Jurkat, Clone E6-1 (cell line): ENCODE measurements around the gene MAP4K1.
"Not testable (repeated sequence)": the region's sequence is repeated elsewhere in the genome, so short reads cannot be mapped to it uniquely, and the experiment has no call there.

Source experiments
- DNase-seq: peaks from one replicate; pipeline ENCODE4 v3.0.0-alpha.2; 2011; ENCODE audit warnings: low read depth, low spot score
- H3K4me3 ChIP-seq: 2 replicates; pipeline ENCODE4 v1.5.1; 2011; ENCODE audit warnings: mild to moderate bottlenecking, low read length, control low read depth, moderate library complexity

MAP4K1 gene

DNA sequence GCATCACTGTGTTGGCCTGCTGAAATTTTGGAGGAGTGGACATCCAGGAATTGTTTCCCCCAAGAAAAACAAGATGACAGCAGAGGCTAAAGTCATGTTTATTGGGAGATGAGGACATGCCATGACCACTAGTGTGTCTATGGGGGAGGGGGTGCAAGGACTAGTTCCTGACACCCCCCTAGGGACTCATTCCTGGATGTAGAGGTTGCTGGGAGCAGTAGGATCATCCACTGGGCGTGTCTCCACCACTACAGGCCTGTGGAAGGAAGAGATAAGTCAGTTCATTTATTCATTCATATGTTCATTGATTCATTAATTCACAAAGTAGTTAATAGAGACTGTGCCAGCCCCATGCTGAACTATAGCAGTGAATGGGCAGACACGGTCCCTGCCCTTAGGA is 30.2 kb downstream of the MAP4K1 start:
- DNase-seq = no peak
- no peak overlapping the region for H3K4me3 ChIP-seq

DNA sequence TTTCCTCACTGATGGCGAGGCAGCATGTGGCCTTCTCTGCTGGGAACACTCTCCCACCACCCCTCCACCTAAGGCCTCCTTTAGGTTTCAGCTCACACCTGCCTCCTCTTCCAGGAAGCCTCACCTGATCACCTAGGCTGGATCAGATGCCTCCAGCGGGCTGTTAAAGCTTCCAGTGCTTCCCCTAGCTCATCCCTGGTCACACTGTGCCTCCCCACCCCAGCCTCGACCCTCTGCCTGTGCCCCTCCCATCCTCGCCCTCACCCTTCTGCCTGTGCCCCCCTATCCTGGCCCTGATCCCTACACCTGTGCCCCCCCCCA is 33.8 kb downstream of the MAP4K1 start:
- H3K4me3 ChIP-seq = no peak overlapping the region
- no peak for DNase-seq

DNA sequence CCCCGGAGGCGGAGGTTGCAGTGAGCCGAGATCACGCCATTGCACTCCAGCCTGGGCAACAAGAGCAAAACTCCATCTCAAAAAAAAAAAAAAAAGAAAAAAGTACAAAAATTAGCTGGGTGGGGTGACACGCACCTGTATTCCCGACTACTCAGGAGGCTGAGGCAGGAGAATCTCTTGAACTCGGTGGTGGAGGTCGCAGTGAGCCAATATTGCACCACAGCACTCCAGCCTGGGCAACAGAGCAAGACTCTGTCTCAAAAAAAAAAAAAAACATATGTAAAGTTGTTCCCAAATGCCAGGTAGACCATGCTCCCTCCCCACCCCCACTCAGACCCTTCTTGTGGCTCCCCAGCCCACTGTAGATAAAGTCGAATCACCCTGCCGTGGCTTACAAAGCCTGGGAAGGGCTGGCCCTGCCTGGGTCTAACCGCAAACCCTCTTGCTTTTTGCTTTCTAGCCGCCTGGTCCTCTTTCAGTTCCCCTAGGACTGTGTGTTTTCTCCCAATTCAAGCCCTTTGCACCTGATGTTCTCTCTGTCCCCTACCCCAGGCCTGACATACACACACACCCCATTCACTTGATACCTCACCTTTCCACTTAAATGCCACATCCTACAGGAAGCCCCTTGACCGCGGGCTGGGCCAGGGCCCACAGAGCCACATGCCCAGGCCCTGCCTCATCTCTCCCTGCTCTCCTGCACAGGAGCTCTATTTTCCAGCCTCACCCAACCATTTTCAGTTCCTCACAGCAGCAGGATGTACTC is 34.4 kb downstream of the MAP4K1 start:
- no peak overlapping the region for H3K4me3 ChIP-seq
- DNase-seq = no peak

DNA sequence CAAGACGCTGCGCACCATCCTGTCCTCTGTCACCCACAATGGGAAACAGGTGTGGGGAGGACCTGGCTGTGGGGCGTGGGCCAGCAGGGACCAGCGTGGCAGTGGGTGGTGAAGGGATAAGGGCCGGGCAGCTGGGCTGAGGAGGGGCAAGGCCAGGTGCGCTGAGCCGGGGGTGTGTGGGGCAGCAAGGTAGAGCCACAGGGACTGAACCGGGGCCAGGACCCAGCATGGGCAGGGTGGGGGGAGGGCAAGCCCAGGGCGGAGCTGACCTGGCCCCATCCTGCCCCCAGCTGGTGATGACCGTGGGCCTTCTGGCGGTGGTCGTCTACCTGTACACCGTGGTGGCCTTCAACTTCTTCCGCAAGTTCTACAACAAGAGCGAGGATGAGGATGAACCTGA is 37.7 kb downstream of the MAP4K1 start:
- no peak for DNase-seq
- H3K4me3 ChIP-seq = no peak overlapping the region

DNA sequence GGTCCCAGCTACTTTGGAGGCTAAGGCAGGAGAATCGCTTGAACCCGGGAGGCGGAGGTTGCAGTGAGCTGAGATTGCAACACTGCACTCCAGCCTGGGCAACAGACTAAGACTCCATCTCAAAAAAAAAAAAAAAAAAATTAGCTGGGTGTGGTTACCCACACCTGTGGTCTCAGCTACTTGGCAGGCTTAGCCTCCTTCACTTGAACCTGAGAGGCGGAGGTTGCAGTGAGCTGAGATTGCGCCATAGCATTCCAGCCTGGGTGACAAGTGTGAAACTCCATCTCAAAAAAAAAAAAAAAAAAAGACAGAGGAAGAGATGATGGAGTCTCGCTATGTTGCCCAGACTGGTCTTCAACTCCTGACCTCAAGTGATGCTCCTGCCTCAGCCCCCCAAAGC is 38.4 kb downstream of the MAP4K1 start:
- H3K4me3 ChIP-seq, DNase-seq: not testable (repeated sequence)

DNA sequence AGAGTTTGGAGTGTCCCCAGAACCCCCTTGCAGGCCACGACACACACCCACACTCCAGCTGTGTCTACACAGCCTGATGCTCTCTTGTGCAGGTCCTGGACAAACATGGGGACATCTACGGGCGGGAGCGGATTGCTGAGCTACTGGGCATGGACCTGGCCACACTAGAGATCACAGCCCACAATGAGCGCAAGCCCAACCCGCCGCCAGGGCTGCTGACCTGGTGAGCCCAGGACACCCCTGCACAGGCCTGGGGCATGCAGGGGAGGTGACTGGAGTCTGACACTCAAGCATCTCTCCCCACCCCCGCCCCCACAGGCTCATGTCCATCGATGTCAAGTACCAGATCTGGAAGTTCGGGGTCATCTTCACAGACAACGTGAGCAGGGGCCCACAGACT is 39.9 kb downstream of the MAP4K1 start:
- H3K4me3 ChIP-seq = no peak overlapping the region
- no peak for DNase-seq

DNA sequence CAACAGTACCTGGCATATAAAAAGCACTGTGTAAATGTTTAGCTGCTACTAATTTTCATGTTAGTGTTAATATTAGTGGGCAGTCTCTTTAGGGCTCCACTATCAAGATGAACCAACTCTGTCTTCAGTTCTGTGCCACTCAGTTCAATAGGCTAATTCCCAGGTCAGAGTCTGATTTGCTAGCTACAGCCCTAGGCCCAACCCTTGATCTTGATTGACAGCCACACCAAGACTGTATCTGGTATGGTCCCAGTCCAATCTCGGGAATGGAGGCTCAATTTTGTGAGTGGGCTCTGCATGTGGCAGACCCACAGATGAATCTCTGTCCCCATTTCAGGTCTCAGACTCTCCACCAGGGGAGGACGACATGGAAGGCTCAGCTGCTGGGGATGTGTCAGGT is 46.1 kb downstream of the MAP4K1 start:
- no peak overlapping the region for H3K4me3 ChIP-seq
- DNase-seq = no peak

DNA sequence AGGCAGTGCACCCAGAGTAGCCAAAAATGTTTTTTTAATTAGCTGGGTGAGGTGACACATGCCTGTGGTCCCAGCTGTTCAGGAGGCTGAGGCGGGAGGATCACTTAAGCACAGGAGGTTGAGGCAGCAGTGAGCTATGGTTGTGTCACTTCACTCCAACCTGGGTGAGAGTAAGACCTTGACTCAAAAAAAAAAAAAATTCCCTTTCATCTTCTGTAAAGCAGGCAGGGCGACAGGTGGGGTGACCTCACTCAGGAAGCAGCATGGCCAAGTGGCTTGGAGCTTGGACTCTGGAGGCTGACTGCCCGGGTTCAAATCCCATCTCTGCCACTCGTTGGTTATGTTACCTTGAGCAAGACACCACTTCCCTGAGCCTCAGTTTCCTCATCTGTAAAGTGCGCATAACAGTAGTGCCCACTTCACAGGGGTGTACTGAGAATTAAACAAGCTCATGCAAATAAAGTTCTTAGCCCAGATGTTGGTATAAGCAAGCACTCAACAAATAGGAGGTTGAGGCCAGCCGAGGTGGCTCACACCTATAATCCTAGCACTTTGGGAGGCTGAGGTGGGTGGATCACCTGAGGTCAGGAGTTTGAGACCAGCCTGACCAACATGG is 48.3 kb downstream of the MAP4K1 start:
- no peak overlapping the region for H3K4me3 ChIP-seq
- no peak for DNase-seq

DNA sequence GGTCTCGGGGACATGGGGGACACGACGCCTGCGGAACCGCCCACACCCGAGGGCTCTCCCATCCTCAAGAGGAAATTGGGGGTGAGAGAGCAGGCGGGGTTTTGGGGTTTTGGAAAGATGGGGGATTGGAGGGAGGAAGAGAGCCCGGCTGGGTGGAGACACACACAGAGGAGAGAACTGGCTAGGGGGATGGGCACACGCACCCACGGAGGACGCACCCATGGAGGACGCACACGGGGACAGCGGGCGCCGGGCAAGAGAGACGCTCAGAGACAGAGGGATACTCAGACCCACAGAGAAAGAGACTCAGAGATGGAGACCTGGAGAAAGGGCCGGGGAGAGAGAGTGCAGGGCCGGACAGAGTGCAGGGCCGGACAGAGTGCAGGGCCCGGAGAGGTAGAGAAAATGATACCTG is 52.1 kb downstream of the MAP4K1 start:
- no peak overlapping the region for H3K4me3 ChIP-seq
- DNase-seq = no peak

DNA sequence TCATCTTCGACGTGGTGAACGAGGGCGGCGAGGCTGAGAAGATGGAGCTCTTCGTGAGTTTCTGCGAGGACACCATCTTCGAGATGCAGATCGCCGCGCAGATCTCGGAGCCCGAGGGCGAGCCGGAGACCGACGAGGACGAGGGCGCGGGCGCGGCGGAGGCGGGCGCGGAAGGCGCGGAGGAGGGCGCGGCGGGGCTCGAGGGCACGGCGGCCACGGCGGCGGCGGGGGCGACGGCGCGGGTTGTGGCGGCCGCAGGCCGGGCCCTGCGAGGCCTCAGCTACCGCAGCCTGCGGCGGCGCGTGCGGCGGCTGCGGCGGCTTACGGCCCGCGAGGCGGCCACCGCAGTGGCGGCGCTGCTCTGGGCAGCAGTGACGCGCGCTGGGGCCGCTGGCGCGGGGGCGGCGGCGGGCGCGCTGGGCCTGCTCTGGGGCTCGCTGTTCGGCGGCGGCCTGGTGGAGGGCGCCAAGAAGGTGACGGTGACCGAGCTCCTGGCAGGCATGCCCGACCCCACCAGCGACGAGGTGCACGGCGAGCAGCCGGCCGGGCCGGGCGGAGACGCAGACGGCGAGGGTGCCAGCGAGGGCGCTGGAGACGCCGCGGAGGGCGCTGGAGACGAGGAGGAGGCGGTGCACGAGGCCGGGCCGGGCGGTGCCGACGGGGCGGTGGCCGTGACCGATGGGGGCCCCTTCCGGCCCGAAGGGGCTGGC is 52.6 kb downstream of the MAP4K1 start:
- no peak overlapping the region for H3K4me3 ChIP-seq
- no peak for DNase-seq

DNA sequence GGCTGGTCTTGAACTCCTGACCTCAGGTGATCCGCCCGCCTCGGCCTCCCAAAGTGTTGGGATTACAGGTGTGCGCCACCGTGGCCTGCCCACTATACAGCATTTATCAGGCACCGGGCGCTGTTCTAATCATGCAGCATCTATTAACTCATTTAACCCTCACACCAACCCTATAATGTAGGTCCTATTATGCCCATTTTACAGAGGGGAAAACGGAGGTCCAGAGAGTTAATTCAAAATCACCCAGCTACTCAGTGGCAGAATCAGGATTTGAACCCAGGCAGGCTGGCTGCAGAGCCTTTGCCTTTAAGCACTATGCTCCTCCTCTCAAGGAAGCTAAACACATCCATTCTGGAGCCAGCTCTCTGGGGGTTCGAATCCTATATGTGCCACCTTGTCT is 54.3 kb downstream of the MAP4K1 start:
- H3K4me3 ChIP-seq = no peak overlapping the region
- no peak for DNase-seq

DNA sequence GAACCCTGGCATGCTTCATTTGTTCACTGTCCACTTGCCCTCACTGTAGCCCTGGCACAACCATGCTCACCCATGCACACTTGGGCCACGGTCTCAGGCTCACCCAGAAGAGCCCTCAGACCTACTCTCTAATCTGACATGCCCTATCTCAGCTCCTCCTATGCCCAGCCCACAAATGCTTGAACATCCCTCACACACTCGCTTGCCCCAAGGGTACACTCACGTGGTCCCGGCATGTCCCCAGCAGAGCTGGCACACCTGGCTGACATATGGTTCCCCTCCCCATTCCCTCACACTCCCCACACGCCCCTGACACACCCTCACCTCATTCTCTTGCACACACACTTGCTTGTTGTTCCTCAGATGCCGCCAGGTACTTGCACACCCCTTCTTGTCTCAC is 55.7 kb downstream of the MAP4K1 start:
- DNase-seq = no peak
- no peak overlapping the region for H3K4me3 ChIP-seq

DNA sequence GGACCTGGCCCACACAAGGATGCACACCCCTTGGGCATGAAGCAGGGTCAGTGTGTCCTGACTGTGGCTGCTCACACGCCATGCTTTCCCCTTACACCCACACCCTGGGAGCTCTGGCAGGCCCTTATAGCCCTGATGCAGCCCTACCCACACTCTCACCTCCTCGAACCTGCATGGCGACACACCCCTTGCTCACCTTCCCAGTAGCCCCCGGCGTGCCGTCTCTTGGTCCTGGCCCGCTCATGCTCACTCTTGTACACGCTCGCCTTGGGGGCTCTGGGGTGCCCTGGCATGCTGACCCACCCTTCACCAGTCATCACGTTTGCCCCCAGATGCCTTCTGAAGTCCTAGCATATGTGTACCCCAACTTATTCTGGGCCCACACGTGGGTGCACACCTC is 56.1 kb downstream of the MAP4K1 start:
- H3K4me3 ChIP-seq = no peak overlapping the region
- no peak for DNase-seq

DNA sequence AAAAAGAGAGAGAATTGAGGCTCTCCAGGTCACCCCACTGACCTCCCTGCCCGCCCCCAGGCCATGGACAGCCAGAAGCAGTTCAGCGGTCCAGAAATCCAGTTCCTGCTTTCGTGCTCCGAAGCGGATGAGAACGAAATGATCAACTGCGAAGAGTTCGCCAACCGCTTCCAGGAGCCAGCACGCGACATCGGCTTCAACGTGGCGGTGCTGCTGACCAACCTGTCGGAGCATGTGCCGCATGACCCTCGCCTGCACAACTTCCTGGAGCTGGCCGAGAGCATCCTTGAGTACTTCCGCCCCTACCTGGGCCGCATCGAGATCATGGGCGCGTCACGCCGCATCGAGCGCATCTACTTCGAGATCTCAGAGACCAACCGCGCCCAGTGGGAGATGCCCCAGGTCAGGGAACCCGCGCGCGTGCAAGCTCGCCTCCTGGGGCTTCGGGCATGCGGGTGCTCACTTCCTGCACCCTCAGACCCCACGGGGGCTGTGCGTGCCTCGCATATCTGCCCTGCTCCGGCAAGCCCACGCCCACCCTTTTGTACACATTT is 56.6 kb downstream of the MAP4K1 start:
- no peak for DNase-seq
- no peak overlapping the region for H3K4me3 ChIP-seq

DNA sequence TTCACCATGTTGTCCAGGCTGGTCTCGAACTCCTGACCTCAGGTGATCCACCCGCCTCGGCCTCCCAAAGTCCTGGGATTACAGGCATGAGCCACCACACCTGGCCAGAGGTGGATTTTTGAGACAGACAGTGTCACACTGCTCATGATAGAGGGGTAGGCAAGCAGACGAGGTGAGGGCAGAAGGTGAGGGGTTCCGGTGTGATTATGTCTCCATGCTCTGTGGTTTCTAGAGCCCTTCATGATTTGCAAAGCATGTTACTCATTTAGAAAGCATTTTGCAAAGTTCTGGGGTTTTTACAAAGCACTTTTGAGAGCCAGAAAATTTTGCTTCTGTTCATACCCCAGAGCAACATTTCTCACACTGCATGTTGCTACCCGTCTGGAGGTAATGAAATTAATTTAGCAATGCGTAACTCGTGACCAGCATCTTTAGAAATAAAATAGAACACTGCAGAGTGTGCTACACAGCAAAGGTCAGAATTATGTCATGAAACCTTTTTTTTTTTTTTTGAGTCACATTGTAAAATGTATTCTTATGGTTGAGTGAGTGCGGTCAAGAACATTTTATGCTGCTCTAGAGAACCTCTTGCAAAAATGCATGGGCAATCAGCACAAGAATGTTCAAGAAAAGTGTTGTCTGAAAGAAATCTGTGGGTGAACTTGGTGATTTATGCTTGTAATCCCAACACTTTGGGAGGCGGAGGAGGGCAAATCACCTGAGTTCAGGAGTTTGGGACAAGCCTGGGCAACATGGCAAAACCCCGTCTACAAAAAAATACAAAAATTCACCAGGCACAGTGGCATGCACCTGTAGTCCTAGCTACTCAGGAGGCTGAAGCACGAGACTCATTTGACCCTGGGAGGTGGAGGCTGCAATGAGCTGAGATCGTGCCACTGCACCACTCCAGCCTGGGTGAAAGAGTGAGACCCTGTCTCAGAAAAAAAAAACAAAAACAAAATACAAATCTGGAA is 58.0 kb downstream of the MAP4K1 start:
- H3K4me3 ChIP-seq = no peak overlapping the region
- DNase-seq = no peak

DNA sequence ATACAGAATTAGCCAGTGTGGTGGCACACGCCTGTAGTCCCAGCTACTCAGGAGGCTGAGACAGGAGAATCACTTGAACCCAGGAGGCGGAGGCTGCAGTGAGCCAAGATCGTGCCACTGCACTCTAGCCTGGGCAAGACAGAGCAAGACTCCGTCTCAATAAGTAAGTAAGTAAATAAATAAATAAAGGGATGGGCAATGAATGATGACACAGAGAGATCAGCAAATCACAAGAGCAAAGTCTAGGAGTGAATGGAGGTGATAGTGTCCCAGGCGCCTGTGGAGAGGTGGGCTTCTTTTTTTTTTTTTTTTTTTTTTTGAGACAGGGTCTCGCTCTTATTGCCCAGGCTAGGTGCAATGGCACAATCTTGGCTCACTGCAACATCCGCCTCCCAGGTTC is 58.8 kb downstream of the MAP4K1 start:
- DNase-seq, H3K4me3 ChIP-seq: not testable (repeated sequence)

DNA sequence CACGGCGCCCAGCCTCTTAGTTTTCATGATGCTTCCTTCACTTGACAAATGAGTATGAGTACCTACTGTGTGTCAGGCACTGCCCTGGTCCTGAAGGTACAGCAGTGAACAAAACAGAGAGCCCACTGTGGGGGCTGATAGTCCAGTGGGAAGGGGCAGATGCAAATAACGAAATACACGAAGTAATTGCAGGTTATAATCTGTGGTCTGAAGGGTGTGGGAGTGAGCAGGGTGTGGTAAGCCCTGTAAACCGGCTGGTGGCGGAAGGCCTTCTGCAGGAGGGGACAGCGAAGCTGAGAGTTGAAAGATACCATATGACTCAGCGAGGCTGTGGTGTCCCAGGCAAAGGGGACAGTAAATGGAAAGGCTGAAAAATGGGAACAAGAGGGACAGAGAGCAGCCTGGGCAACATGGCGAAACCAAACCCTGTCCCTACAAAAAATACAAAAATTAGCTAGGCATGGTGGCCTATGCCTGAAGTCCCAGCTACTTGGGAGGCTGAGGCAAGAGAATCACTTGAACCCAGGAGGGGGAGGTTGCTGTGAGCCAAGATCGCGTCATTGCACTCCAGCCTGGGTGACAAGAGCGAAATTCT is 60.5 kb downstream of the MAP4K1 start:
- DNase-seq = no peak

DNA sequence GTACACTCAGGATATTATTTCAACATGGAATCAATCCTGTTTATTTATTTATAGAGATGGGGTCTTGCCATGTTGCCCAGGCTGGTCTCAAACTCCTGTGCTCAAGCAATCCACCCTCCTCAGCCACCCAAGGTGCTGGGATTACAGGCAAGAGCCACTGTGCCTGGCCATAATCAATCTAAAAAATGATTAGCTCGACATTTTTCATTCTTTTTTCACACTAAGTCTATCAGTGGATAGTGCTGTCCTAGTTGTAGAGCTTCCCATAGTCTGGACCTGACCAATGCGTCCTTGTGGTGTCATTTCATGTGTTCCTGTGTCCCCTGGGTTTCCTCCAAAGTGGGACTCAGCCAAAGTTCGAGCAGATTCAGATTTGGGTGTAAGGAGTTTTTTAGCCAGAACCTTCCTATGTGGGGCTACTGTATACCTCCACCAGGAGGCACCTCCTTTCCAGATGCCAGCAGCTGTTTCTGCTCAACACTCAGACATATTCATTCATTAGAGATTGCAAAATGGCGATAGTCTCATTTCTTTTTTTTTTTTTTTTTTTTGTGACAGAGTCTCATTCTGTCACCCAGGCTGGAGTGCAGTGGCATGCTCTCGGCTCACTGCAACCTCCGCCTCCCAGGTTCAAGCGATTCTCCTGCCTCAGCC is 61.1 kb downstream of the MAP4K1 start:
- no peak overlapping the region for H3K4me3 ChIP-seq
- DNase-seq = no peak

More for the DNA sequence above, 60.5 kb downstream of the MAP4K1 start:
- H3K4me3 ChIP-seq = no peak overlapping the region
